ENCODE measurements around the gene COL18A1.

COL18A1 gene

DNA sequence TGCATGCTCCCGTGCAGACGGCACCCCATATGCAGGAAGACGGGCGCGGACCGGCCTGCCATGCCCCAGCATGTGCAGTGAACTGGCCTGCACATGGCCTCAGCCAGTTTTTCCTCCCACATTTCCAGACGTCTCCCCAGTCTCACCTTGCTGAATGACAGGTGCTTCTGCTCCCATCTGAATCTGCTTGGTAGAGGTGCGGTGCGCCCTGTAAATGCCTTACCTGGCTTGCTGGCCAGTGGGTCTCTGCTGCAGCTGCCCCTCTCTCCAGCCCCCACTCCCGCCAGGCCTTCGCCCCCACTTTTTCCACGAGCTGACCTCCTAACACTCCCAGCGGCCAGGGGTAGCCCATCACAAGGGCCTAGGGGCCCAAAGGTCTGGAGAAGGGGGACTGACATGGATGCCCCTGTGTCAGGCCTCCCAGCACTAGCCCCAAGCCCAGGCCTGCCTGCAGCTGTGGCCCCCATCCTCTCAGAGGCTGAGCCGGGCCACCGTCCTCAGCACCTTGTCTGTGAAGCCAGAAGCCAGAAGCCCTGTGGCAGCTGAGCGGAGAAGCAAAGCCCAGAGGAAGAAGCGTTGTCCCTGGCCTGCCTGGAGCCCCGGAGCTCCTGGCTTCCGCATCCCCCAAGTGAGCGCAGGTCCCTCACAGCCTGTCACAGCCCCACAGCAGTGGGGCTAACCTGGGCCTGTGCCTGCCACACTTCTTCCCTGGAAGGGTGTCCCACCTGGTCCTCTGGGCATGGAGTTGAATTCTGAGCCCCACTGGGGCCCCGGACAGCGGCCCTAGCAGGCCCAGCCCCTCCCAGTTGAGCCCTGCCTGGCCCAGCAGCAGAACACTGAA lies 140.9 kb downstream of the COL18A1 start:
- TF ChIP-seq, protein P1, sequence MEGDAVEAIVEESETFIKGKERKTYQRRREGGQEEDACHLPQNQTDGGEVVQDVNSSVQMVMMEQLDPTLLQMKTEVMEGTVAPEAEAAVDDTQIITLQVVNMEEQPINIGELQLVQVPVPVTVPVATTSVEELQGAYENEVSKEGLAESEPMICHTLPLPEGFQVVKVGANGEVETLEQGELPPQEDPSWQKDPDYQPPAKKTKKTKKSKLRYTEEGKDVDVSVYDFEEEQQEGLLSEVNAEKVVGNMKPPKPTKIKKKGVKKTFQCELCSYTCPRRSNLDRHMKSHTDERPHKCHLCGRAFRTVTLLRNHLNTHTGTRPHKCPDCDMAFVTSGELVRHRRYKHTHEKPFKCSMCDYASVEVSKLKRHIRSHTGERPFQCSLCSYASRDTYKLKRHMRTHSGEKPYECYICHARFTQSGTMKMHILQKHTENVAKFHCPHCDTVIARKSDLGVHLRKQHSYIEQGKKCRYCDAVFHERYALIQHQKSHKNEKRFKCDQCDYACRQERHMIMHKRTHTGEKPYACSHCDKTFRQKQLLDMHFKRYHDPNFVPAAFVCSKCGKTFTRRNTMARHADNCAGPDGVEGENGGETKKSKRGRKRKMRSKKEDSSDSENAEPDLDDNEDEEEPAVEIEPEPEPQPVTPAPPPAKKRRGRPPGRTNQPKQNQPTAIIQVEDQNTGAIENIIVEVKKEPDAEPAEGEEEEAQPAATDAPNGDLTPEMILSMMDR (IDR thresholded peaks at IDR 0.05; ENCODE audit: control extremely low read depth, extremely low read depth, low read depth, missing control alignments): no peak
- DNase-seq (ENCODE audit: extremely low spot score): no peak
- ChIA-PET POLR2A (no interaction called here), CTCF (interaction anchor here (2.4 kb wide), 1 partner anchor 10 kb away, joined by 7 read pairs; no protein-coding TSS in a partner anchor)

DNA sequence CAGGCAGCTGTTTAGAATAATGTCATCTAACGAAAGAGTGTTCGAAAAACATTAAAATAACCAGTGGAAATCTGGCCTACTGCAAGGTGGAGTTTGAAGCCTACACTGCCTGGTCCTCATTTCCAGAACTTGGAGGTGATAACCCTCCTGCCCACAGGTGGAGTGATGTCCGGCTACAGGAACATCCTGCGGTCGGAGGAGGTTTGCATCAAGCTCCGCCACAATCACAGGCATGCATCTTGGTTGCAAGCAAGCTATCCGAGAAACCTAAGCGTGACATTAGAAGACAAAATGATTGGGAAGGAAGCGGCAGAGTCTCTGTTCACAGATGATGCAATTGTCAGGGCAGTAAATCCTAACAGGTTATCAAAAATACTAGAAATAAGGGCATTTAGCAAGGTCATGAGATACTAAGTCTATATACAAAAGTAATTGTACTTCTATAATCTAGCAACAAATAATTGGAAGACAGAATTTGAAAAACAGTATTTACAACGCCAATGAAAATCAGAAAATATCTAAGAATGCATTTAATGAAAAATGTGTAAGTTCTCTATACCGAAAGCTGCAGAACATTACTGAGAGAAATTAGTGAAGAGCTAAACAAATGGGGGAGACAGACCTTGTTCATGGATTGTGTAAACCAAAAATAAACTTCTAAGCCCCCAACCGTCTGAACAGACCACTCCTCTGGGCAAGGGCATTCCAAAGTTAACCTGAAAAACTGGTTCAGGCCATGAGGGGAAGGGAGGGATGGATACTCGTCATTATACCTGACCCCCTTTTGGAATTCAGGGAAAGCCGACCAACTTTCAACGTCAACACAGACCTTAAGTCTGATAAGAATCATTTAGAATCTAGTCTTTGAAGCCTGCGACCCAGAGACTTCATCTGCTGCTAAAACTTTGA lies 141.9 kb downstream of the COL18A1 start:
- ChIA-PET CTCF (no interaction called here), POLR2A (no interaction called here)
- TF ChIP-seq, protein P1 (IDR thresholded peaks at IDR 0.05; ENCODE audit: control extremely low read depth, extremely low read depth, low read depth, missing control alignments): no peak

DNA sequence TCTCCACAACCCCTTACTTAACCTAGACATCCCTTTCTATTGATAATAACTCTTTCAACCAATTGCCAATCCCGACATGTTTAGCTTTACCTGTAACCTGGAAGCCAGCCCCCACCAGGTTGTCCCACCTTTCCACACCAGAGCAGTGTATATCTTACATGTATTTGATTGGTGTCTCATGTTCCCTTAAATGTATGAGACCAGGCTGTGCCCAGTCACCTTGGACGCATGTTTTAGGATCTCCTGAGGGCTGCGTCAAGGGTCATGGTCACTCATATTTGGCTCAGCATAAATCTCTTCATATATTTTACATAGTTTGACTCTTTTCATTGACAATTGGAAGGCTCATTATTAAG lies 142.6 kb downstream of the COL18A1 start:
- CTCF ChIA-PET: no interaction called here
- TF ChIP-seq, protein P1 (IDR thresholded peaks at IDR 0.05; ENCODE audit: control extremely low read depth, extremely low read depth, low read depth, missing control alignments): no peak
- no peak for DNase-seq (ENCODE audit: extremely low spot score)
- POLR2A ChIA-PET: no interaction called here

More for the DNA sequence above, 141.9 kb downstream of the COL18A1 start:
- DNase-seq (ENCODE audit: extremely low spot score): no peak

DNA sequence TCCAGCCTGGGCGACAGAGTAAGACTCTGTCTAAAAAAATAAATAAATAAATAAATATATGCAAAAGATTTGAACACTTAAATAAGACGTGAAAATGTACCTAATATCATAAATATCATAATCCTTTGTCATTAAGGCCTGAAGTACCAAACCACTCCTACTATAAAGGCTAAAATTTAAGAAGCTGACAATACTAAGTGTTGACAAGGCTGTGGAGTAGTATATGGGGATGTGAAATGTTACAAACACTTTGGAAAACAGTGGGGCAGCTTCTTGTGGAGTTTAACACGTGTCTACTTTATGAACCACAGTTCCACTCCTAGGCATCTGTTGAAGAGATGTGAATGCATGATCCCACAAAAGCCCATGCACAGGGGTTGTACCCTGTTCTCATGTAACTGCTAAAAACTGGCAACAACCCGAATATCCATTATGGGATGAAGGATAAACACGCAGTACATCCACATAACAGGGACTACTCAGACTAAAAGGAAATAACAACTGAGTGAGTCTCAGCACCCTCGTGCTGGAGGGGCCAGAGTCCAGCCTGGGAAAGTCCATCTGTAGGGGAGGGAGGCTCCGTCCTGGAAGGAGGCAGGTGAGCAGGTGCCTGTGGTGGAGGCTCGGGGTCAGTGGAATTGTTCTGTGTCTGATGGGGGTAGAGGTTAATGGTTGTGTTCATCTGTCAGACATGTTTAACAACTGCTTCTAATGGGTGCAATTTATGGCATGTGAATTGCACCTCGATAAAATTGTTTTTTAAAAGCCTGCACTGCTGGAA lies 143.9 kb downstream of the COL18A1 start:
- no peak for DNase-seq (ENCODE audit: extremely low spot score)
- TF ChIP-seq, protein P1 (IDR thresholded peaks at IDR 0.05; ENCODE audit: control extremely low read depth, extremely low read depth, low read depth, missing control alignments): no peak
- ChIA-PET CTCF (no interaction called here), POLR2A (no interaction called here)

DNA sequence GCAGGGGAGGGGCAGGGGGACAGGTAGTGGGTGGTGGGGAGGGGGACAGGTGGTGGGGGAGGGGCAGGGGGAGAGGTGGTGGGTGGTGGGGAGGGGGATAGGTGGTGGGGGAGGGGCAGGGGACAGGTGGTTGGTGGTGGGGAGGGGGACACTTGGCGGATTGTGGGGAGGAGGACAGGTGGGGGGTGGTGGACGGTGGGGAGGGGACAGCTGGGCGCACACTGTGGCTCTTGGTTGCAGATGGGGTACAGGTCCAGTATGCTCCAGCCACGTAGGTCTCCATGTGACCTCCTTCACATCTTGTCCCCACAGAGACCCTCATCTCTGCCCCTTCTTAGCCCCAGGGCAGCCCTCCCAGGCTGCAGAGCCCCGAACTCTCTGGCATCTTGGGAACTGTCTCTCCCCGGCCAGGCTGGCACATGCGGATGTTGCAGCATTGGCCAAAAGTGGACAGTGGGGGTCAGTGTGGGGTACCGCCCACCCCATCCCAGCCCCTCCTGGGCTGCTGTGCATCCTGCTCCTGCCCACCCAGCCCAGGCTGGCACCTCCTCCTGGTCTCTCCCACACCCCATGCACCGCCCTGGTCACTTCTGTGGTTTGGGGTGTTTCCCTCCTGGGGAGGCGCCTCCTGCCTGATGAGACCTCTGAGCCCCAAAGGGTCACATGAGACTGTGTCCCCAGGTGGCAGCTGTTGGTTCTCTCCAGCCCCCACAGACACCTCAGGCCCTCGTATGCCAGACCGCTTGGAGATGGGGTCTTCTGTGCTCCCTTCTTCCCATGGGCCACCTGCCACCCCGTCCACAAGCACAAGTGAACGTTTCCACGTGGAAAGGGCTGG lies 144.9 kb downstream of the COL18A1 start:
- ChIA-PET CTCF (interaction anchor here (2.0 kb wide), 1 partner anchor 46 kb away, joined by 9 read pairs; no protein-coding TSS in a partner anchor), POLR2A (no interaction called here)
- TF ChIP-seq, protein P1 (IDR thresholded peaks at IDR 0.05; ENCODE audit: control extremely low read depth, extremely low read depth, low read depth, missing control alignments): peak; percentile 16
- peak; percentile 65 for DNase-seq (ENCODE audit: extremely low spot score)

All from GM10248 (cell line).